ENCODE results near the gene CHST9. TPM values are rescaled to one million over a fixed set of nuclear protein-coding genes. Genes with fewer than 3 reads are reported as not detected.

The CHST9 gene
- polyA plus RNA-seq, 1 donor (not counting 4 experiments of a cell fraction or from before 2014, with no cell fraction given) = 0.07 TPM

GRCh38 chr18:27120246-27120645, 64.9 kb downstream of the CHST9 start:
- FAIRE-seq (no peak), DNase-seq (ENCODE audit: low read depth, low spot score) (no peak)
- TF ChIP-seq EZH2 (IDR thresholded peaks at IDR 0.05; ENCODE audit: low read length) = no peak
- TF ChIP-seq, protein P1, sequence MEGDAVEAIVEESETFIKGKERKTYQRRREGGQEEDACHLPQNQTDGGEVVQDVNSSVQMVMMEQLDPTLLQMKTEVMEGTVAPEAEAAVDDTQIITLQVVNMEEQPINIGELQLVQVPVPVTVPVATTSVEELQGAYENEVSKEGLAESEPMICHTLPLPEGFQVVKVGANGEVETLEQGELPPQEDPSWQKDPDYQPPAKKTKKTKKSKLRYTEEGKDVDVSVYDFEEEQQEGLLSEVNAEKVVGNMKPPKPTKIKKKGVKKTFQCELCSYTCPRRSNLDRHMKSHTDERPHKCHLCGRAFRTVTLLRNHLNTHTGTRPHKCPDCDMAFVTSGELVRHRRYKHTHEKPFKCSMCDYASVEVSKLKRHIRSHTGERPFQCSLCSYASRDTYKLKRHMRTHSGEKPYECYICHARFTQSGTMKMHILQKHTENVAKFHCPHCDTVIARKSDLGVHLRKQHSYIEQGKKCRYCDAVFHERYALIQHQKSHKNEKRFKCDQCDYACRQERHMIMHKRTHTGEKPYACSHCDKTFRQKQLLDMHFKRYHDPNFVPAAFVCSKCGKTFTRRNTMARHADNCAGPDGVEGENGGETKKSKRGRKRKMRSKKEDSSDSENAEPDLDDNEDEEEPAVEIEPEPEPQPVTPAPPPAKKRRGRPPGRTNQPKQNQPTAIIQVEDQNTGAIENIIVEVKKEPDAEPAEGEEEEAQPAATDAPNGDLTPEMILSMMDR (optimal IDR thresholded peaks at IDR 0.05 in 1 of 3, IDR thresholded peaks at IDR 0.05 in 1 of 3, conservative IDR thresholded peaks at IDR 0.05 in 1 of 3; ENCODE audit: extremely low read depth in 1 of 3, insufficient read depth in 2 of 3, low read length in 3 of 3) = no peak
- dilution Hi-C loops (cut with MboI; ENCODE audit: extremely low pct_ligation_motif_present, low sequenced_read_pairs) = no loop called here
- Histone ChIP-seq H3K9me3 (ENCODE audit: control insufficient read depth, low read depth, low read length) (no peaks in the 10 kb centered on the region), H3K4me3 (ENCODE audit: control insufficient read depth in 2 of 3, extremely low read depth in 1 of 3, insufficient read depth in 2 of 3, low read depth in 1 of 3, low read length in 3 of 3) (no peak overlapping the region), H3K4me1 (ENCODE audit: control insufficient read depth, extremely low read depth, insufficient read depth, low read length) (no peaks in the 10 kb centered on the region), H4K20me1 (ENCODE audit: control insufficient read depth, extremely low read depth, insufficient read depth, low read length) (no peaks in the 10 kb centered on the region), H3K4me2 (ENCODE audit: control insufficient read depth, extremely low read depth, insufficient read depth, low read depth, low read length) (no peak overlapping the region), H3K27ac (ENCODE audit: control insufficient read depth, insufficient read depth, low read length) (no peak overlapping the region), H3K27me3 (ENCODE audit: control insufficient read depth, extremely low read depth, insufficient read depth, low read length) (peaks cover 6% of the 10 kb centered on the region), H3K79me2 (ENCODE audit: control insufficient read depth, insufficient read depth, low read length) (no peaks in the 10 kb centered on the region), H2AFZ (ENCODE audit: control insufficient read depth, low read length) (no peak overlapping the region), H3K9me1 (ENCODE audit: control insufficient read depth, extremely low read depth, insufficient read depth, low read length) (no peaks in the 10 kb centered on the region), H3K9ac (ENCODE audit: control insufficient read depth, extremely low read depth, insufficient read depth, low read length) (no peak overlapping the region), H3K36me3 (ENCODE audit: control insufficient read depth in 2 of 2, extremely low read depth in 1 of 2, insufficient read depth in 2 of 2, low read length in 2 of 2) (no peaks in the 10 kb centered on the region)

GRCh38 chr18:27118973-27119372, 66.1 kb downstream of the CHST9 start:
- H2AFZ ChIP-seq (ENCODE audit: control insufficient read depth, low read length) = no peak overlapping the region
- TF ChIP-seq, protein P1 (optimal IDR thresholded peaks at IDR 0.05 in 1 of 3, IDR thresholded peaks at IDR 0.05 in 1 of 3, conservative IDR thresholded peaks at IDR 0.05 in 1 of 3; ENCODE audit: extremely low read depth in 1 of 3, insufficient read depth in 2 of 3, low read length in 3 of 3) = no peak
- no peak for TF ChIP-seq EZH2 (IDR thresholded peaks at IDR 0.05; ENCODE audit: low read length)
- H3K27ac ChIP-seq (ENCODE audit: control insufficient read depth, insufficient read depth, low read length) = no peak overlapping the region
- DNase-seq (ENCODE audit: low read depth, low spot score) = no peak
- no peaks in the 10 kb centered on the region for H3K9me3 ChIP-seq (ENCODE audit: control insufficient read depth, low read depth, low read length)
- H3K36me3 ChIP-seq (ENCODE audit: control insufficient read depth in 2 of 2, extremely low read depth in 1 of 2, insufficient read depth in 2 of 2, low read length in 2 of 2) = no peaks in the 10 kb centered on the region
- H4K20me1 ChIP-seq (ENCODE audit: control insufficient read depth, extremely low read depth, insufficient read depth, low read length) = no peaks in the 10 kb centered on the region
- H3K27me3 ChIP-seq (ENCODE audit: control insufficient read depth, extremely low read depth, insufficient read depth, low read length) = peaks cover 6% of the 10 kb centered on the region
- H3K79me2 ChIP-seq (ENCODE audit: control insufficient read depth, insufficient read depth, low read length) = no peaks in the 10 kb centered on the region
- no peaks in the 10 kb centered on the region for H3K4me1 ChIP-seq (ENCODE audit: control insufficient read depth, extremely low read depth, insufficient read depth, low read length)
- no peak for FAIRE-seq
- no peak overlapping the region for H3K4me2 ChIP-seq (ENCODE audit: control insufficient read depth, extremely low read depth, insufficient read depth, low read depth, low read length)
- dilution Hi-C loops (cut with MboI; ENCODE audit: extremely low pct_ligation_motif_present, low sequenced_read_pairs) = no loop called here
- H3K9me1 ChIP-seq (ENCODE audit: control insufficient read depth, extremely low read depth, insufficient read depth, low read length) = no peaks in the 10 kb centered on the region
- H3K9ac ChIP-seq (ENCODE audit: control insufficient read depth, extremely low read depth, insufficient read depth, low read length) = no peak overlapping the region
- no peak overlapping the region for H3K4me3 ChIP-seq (ENCODE audit: control insufficient read depth in 2 of 3, extremely low read depth in 1 of 3, insufficient read depth in 2 of 3, low read depth in 1 of 3, low read length in 3 of 3)

Measured in keratinocyte (primary cell).